ENCODE measurements around the gene PTPRA.
"Not testable (repeated sequence)": the region's sequence is repeated elsewhere in the genome, so short reads cannot be mapped to it uniquely, and the experiment has no call there.

PTPRA gene

GRCh38 chr20:2889797-2890196 lies 16.5 kb downstream of the PTPRA start:
- no peak for DNase-seq

GRCh38 chr20:2890742-2891141 lies 17.5 kb downstream of the PTPRA start:
- DNase-seq: no peak

- DNase-seq: no peak
These were observed 18.1 kb downstream of the PTPRA start for GRCh38 chr20:2891343-2891742.

- DNase-seq: no peak
These were observed 19.1 kb downstream of the PTPRA start for GRCh38 chr20:2892376-2892775.

- no peak for DNase-seq
These were observed 20.9 kb downstream of the PTPRA start for GRCh38 chr20:2894221-2894620.

GRCh38 chr20:2895154-2895553 lies 21.9 kb downstream of the PTPRA start:
- DNase-seq: not testable (repeated sequence)

GRCh38 chr20:2899243-2899642 lies 26.0 kb downstream of the PTPRA start:
- no peak for DNase-seq

GRCh38 chr20:2900845-2901592 lies 27.7 kb downstream of the PTPRA start:
- no peak for DNase-seq

- DNase-seq: no peak
These were observed 29.0 kb downstream of the PTPRA start for GRCh38 chr20:2902291-2902690.

GRCh38 chr20:2902818-2903217 lies 29.5 kb downstream of the PTPRA start:
- no peak for DNase-seq

- no peak for DNase-seq
These were observed 30.4 kb downstream of the PTPRA start for GRCh38 chr20:2903686-2904085.

- no peak for DNase-seq
These were observed 34.2 kb downstream of the PTPRA start for GRCh38 chr20:2907519-2907918.

GRCh38 chr20:2909953-2910352 lies 36.7 kb downstream of the PTPRA start:
- no peak for DNase-seq

- DNase-seq: no peak
These were observed 37.9 kb downstream of the PTPRA start for GRCh38 chr20:2911200-2911599.

- no peak for DNase-seq
These were observed 40.9 kb downstream of the PTPRA start for GRCh38 chr20:2914160-2914559.

GRCh38 chr20:2917266-2917665 lies 44.0 kb downstream of the PTPRA start:
- no peak for DNase-seq

GRCh38 chr20:2918096-2919049 lies 45.1 kb downstream of the PTPRA start:
- DNase-seq: no peak

GRCh38 chr20:2919518-2920245 lies 46.4 kb downstream of the PTPRA start:
- DNase-seq: no peak

GRCh38 chr20:2920473-2920872 lies 47.2 kb downstream of the PTPRA start:
- DNase-seq: no peak

GRCh38 chr20:2921506-2921905 lies 48.2 kb downstream of the PTPRA start:
- DNase-seq: no peak

- DNase-seq: no peak
These were observed 49.7 kb downstream of the PTPRA start for GRCh38 chr20:2922957-2923356.

GRCh38 chr20:2930538-2930937 lies 57.3 kb downstream of the PTPRA start:
- DNase-seq: no peak

GRCh38 chr20:2932498-2932897 lies 59.2 kb downstream of the PTPRA start:
- no peak for DNase-seq
